ENCODE results near the gene LAMA3.

The LAMA3 gene

DNA sequence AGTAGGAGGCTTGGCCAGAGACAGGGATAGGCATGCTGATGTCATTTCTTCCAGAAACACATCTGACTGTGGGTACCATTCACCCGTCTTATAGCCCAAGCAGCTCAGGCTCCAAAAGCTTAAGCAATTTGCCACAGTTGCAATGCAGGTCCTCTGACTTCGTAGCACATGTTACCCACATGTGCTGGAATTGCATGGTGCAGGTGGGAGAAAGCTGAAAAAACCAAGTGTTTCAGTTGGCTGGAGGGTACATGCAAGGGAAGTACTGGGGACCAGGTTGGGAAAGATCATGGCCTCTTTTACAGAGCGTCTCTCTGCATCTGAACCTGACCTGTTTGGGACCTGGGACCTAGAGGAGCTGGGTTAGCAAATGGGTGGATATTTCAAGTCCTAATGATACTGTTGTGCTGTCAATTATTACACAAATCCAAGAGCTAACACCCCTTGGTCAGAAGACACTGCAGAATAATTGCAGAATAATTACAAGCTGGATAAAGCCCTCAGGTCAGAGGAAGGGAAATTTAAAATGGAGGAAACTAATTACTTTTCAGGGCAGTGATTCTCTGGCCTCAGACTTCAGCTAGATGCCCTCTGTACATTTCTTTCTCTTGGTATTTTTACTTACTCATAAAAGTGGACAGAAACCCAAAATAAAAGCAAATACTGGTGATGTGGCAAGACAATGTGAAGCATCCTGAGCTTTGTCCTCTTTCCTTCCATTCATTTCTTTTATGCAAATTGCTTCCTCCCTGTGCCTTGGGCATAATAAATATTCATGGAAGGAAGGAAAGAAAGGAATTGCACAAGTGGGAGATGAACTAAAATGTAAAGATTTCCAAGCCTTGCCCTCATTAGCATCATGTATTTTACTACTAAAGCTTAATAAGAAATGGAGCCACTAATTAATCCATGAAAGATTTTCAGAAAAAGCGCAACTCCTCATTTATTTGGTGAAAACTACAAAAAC lies 279.7 kb downstream of the LAMA3 start:
- DNase-seq (ENCODE audit: low read depth in 2 of 2): no peak

DNA sequence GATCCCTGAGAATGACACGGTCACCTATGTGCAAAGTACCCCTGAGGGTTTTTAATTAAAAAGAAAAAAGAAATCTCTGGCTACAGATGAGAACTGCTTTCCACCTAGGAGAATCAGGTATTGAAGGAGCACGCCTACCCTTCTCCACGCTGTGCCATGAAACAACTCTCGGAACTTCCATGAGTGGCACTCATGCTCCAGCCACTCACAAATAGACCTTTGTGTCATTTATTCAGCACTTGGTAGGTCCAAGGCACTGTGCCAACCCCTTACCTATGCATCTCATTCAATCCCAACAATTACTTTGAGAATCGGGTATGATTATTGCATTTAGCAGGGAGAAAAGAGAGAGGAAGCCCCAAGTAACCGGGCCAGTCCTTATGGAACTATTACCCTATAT lies 280.4 kb downstream of the LAMA3 start:
- no peak for DNase-seq (ENCODE audit: low read depth in 2 of 2)

DNA sequence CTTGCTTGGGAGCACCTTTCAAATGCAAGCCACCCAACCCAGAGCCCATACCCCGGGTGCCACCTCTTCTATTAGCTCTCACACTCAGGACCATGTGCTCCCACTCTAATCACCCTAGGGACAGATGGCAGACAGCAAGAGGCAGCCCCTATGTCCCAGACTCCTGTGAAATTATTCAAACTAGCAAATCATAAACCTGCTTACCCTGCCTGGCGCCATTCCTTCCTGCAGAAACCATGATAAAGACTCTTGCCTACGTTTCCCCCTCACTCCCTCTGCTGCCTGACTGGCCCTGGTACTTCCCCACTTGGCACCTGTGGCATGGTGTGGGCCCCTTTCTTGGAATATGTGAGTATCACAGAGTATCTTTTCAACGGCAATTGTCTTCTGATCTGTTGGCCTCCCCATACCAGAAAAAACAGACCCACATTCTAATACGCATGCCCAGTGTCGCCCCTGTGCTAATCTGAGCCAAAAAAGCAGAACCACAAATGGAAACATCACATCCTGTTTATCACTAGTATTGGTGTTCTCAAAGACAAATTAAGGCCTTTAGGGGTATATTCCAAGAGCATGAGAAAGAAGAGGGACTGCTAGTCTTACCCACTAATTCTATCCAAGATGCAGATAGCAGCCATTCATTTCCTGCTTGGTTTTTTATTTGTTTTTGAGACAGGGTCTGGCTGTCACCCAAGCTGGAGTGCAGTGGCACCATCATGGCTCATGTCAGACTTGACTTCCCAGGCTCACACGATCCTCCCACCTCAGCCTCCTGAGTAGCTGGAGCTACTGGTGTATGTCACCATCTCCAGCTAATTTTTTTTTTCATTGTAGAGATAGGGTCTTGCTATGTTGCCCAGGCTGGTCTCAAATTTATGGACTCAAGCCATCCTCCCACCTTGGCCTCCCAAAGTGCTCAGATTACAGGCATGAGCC lies 281.2 kb downstream of the LAMA3 start:
- peak; percentile 21 to 37 for DNase-seq (ENCODE audit: low read depth in 2 of 2)

DNA sequence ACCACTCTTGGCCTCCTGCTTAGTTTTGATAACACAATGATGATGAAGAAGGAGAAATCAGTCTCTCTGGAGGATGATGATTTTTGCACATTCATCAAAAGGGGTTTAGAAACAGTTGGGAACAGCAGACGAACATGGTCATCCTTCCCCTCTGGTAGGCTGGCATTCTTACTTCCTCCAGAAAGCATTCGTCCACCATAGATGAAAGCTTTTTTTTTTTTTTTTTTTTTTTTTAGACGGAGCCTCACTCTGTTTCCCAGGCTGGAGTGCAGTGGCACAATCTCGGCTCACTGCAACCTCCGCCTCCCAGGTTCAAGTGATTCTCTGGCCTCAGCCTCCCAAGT lies 281.8 kb downstream of the LAMA3 start:
- DNase-seq (ENCODE audit: low read depth in 2 of 2): no peak

DNA sequence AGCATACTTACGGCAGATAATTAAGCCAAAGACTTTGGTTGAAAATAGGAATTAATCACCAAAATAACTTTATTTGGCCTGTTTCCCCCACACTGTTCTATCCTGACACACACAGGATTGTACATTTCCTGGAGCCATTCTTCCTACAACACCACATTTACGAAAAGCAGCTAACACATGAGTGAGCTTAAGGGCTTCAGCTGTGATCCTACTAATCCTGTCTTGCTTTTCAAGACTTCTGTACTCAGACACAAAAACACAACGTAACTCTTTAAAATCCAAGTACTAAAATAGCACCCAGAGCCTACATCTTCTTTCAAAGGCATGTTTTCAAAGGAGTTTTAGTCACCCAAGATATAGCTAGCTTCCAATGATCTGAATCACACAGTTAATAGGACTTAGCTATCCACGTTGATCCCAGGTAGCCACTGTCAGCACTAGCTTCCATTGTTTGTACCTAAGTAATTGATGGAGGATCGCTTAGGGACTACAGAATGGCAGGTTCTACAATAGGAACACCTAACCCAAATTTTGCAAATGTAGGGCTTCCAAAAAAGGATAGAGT lies 282.5 kb downstream of the LAMA3 start:
- DNase-seq (ENCODE audit: low read depth in 2 of 2): no peak

DNA sequence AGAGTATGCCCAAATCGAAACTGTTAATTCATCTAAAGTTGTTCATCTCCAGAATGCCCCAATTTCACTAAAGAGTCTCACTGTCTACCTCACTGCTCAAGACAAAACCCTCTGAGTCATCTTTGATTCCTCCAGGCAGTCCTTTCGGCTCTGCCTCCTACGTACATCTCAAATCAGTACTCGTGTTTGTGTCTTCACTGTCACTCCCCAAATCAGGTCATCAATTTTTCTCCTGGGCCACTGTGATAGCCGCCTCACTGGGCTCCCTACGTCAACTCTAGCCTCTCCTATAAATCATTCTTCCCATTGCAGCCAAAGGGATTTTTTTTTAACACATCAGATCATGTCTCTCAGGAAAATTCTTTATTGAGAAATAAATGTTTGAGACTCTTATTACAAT lies 283.2 kb downstream of the LAMA3 start:
- no peak for DNase-seq (ENCODE audit: low read depth in 2 of 2)

DNA sequence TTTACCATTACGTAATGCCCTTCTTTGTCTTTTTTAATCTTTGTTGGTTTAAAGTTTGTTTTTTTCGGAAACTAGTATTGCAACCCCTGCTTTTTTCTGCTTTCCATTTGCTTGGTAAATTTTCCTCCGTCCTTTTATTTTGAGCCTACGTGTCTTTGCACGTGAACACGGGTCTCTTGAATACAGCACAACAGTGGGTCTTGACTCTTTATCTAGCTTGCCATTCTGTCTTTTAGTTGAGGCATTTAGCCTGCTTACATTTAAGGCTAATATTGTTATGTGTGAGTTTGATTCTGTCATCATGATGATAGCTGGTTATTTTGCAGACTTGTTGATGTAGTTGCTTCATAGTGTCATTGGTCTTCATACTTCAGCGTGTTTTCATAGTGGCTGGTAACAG lies 287.9 kb downstream of the LAMA3 start:
- DNase-seq (ENCODE audit: low read depth in 2 of 2): no peak

DNA sequence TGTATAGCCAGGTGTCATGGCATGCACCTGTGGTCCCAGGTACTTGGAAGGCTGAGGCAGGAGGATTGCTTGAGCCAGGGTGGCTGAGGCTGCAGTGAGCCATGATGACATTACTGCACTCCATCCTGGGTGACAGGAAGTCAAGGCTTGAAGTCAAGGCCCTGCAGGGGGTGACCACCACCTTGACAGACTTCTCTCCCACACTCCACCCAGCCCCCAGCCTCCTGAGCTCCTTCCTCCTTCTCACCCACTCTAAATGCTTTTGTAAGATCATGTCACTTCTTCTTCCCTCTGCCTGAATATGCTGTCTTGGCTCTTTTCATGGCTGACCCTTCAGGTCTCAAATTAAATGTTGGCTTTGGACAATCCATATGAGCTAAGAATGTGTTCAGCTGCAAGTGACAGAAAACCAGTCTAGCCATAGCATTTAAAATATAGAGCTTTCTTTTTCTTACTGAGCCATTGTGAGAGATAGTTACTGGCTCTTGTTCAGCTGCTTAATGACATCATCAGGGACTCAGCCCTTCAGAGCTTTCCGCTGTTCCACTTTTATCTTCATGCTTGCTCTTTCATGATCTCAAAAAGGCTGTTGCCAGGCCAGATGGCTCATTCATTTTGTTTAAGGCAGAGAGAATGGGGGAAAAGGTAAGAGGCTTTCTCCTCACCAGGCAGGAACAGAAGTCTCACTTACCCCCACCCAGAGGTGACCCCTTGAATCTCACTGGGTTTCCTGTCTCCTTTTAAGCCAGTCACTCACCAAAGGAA lies 288.6 kb downstream of the LAMA3 start:
- no peak for DNase-seq (ENCODE audit: low read depth in 2 of 2)

DNA sequence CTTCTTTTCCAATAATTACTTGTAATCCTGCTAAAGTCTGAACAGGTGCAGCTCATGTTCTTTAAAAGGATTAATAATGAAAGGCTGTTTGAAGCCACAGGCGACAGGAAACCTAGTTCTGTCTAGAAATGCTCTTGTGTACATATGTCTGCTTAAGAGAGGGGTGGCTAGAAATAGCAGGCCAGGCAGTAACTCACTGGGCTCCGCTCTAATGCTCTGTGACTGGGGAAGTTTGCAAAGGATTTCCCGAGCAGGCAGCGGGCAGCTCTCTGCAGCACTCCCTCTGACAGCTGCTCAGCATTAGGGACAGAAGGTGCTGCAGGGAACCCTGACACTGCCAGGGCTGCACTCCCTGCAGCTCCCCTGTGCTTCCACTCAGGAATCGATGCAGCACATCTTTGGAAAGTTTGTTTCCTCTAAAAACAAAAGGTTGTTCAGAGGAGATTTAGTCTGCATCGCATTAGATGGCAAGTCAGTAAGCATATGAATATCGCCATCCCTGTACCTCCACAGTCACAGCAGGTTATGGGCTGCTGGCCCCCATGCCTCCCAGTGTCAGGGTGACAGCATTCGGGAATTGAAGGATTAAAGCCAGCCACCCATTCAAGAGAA lies 292.2 kb downstream of the LAMA3 start:
- no peak for DNase-seq (ENCODE audit: low read depth in 2 of 2)

DNA sequence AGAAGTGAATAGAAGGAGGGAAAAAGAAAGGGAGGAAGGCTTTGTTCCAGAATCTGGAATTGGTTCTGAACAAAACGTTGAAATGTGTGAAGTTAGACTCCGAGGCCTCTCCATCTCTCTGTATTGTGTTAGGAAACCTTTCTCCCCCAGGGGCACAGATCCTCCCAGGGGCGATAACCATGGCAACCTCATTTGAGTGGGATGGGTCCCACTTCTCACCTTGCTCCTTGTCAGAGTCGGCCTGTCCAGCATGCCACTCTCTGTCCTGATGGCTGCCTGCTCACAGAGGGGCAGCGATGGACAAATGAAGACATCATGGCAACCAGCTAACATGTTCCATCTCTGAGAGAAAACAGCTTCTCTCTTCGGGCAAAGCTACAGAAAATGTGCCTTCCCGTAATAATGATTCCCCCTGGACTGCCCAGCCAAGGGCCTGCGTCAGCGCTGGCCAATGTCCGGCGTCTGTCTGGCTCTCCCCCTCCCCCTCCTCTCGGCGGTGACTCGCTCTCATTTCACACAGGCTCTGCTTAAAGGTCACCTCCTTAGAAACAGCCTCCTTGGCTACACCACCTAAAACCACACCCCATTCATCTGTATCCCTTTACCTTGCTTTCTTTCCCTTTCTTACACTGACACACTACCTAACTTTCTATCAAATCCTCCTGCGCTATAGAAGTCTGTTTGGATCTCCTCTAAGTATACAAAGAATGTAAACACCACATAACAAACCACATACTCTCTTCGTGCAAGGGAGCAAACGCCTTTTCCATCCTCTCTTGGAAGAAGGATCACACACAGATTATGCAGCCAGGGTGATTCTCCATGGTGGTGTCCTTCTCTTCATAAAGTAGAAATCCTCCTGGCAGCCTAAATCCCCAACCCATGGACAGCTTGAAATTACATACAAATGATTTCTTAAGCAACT lies 293.2 kb downstream of the LAMA3 start:
- DNase-seq (ENCODE audit: low read depth in 2 of 2): no peak

DNA sequence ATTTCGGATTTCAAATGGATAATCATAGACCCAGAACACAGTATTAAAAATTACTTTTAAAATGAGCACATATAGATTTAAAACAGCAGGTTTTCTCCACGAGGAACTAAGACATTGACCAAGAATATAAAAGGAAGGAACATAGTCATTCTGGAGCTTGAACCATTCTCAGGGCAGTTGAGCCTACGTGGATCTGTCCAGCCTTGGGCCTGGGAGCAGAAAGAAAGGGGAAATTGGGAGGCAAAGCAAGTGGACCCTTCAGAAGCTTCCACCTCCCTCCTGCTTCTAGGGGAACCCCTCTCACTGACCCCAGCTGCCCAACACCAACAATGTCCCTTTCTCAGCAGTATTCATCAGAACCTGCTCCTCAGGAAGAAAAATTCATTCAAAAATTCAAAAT lies 293.9 kb downstream of the LAMA3 start:
- DNase-seq (ENCODE audit: low read depth in 2 of 2): no peak

DNA sequence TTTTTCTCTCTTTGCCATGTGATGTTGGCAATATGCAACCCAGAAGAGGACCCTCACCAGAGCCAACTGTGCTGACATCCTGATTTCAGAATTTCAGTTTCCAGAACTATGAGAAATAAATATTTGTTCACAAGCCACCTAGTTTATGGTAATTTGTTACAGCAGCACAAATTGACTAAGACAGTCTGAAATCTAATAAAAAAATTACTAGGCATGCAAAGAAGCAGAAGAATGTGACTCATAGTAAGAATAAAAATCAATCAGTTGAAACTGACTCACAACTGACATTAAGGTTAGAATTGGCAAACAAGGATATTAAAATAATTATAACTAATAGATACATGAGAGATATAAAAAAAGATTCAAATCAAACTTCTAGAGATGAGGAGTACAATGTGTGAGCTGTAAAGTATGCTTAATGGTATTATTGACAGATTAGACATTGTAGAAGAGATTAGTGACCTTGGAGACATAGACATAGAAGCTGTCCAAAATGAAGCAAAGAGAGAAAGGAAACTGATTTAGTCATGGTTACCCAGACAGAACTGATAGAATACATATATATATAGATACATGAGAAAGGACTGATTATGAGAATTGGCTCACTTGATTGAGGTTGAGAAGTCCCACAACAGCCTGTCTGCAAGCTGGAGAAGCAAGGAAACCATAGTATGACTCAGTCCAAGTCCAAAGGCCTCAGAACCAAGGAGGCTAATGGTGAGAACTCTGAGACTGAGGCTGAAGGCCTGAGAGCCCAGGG lies 297.5 kb downstream of the LAMA3 start:
- no peak for DNase-seq (ENCODE audit: low read depth in 2 of 2)

DNA sequence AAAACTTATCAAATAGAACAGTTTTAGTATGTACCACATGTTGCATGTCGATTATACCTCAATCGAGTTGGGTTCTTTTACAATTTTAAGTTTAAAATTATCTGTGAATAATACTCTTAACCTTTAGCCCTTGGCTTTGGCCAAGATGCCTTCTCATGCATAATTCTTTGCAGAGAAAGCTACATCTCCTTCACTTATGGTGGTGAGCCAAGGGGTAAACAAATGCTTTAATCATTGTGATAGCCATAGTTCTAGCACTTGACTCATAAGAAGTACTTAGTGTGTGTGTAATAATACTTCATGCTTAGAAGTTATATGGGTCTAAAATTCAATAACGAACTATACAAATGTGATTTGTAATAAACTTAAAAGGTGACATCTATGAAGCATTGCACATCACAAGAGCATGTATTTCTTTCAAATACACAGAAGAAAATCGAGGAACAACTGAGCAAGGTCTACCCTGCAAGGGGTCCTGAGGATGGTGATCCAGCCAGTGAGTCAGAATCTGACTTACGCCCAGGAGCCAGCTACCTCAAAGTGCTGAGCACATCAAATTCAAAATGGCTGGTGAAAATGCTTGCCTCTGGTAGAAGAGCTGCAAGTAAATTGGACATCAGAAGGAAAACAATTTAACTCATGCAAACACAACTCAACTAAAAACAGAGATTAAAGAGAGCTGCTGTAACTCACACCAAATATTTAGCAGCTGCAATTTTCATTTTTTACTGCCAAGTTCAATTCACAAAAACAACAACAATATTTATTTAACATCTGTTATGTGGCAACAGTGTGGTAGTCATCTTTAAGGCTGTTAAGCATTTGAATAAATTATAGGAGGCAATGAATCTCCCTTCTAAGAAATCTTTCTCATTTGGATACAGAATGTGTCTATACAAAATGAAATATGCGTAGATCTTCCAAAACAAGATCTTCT lies 301.5 kb downstream of the LAMA3 start:
- no peak for DNase-seq (ENCODE audit: low read depth in 2 of 2)

DNA sequence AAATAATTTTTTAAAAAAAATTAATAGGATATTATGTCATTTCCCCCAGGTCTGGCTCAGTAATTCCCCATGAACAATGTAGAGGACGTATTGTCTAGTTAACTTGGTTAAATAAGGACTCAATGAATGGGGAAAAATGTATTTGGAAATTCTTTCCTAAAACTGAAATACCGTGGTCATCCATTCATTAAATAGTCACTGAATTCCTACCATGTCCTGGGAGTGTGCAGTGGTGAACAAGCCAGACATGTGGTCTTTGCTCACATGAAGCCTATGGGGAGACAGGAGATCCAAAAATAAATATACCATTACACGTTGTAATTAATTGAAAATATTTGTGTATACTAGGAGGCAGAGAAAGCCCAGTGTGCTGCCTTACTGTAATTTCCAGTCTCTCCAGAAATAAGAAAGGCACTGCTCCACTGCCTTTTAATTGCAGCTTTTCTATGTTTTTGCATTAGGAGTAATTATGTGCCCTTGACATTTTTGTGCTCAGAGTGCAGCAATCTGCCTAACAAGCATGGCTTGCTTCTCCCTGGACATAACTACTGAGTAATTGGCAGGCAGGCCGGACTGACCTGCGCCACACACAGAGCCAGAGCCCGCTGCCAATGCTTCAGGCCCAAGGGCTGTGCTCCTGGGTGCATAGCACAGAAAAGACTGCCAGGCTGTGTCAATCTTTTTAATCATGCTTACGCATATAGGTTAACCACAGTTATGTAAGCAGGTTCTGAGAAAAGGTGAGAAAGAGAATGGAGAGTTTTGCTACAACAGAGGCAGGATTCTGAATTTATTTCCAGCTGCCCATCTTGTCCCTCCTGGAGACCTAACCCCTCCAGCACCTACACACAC lies 303.1 kb downstream of the LAMA3 start:
- DNase-seq (ENCODE audit: low read depth in 2 of 2): no peak

DNA sequence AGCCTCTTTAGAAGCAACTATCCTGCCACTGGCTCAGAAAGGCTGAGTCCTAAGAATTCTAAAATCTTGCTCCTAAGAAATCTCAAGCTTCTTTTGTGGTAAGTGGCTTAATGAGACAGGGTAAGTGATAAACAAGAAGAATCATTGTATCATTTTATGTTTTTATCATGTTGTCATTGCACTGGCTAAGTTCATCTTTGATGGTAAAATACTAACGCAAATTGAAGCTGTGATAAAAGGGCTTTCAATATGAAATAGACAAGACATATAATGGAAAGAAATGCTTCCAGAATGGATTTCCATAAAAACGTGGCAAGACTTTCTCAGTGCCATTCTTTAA lies 303.7 kb downstream of the LAMA3 start:
- DNase-seq (ENCODE audit: low read depth in 2 of 2): no peak

DNA sequence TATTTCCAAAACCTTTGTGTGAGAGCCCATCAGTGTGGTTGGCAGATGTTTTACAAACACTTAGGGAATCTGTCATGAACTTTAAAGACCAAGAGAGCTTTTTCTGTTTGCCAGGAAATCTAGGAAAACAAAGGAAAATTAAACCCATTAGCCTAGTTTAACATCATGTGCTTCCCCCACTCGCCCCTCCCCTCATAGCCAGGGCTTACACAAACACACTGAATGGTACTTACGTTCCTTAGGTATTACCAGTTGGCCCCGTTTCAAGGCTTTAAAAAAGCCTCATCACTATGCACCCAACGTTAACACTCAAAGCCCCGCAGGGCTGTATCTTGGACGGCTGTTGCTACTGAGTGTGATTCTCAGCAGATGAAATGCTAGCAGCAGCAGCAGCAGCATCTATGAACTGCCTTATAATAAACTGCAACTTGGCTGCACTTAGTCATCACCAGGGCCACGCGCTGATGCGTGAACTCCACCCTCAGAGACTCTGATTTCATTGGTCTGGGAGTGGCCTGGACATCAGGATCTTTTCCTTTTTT lies 305.2 kb downstream of the LAMA3 start:
- no peak for DNase-seq (ENCODE audit: low read depth in 2 of 2)

DNA sequence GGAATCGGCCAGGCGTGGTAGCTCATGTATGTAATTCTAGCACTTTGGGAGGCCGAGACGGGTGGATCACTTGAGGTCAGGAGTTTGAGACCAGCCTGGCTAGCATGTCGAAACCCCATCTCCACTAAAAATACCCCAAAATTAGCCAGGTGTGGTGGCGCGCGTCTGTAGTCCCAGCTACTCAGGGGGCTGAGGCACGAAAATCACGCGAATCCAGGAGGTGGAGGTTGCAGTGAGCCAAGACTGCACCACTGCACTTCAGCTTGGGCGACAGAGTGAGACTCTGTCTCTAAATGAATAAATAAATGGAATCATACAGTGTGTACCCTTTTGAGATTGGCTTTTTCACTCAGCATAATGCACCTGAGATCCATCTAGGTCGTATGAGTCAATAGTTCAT lies 305.9 kb downstream of the LAMA3 start:
- DNase-seq (ENCODE audit: low read depth in 2 of 2): no peak

Measured in stimulated activated CD8-positive, alpha-beta memory T cell treated with anti-CD3 and anti-CD28 coated beads, Interleukin-7, amount 100 ng/mL, for 1 hour (primary cell).